ENCODE results near the gene KLHL29. TPM values are rescaled to one million over a fixed set of nuclear protein-coding genes. Genes with fewer than 3 reads are reported as not detected.
A peak's percentile ranks its signal among the peaks of the same experiment; 100 is the strongest.

The KLHL29 gene
- total RNA-seq, 1 donor from 2014 or later: 17.5 TPM

DNA sequence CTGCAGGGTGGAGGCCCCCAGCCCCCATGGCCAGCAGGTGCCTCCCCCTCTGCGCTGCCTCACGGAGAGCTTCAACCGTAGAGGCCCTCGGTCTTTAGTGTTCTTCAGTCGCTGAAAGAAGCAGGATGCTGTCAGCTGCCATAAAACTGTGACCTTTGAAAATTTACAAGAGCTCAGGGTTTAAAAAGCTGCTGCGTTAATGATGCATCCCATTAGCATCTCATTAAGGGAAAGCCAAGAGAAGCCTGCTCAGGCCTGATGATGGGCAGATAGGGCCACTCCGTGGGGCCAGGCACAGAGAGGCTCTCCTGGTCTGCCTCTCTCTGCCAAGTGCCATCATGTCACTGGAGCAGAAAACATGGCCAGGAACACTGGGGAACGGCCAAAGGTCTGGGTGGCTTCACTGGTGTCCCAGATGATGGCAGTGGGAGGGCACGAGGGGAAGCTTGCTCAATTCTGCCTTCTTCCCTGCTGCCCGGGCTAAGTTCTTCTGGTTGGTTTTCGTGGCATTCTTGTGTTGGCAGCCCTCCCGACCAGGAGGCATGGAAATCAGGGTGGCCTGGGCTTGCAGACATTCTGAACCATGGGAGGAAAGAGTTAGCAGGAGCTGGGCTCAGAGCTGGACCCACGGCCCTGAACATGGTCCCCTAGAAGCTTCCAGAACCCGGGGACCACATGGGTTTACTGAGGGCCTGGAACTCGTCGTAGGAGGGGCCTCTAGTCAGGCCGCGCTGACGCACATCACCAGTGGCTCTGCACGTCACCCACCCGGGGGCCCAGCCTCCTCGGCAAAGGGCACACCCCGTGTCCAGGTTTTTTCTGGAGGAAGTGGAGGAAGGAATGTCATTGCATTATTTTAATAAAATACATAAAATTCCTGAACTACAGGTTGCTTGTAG, 250.7 kb downstream of the KLHL29 start:
- Mint-ChIP-seq H3K4me1 (ENCODE audit: unreplicated experiment) (peaks cover 16% of the 10 kb centered on the region), H3K27ac (ENCODE audit: unreplicated experiment) (no peak overlapping the region), H3K4me3 (ENCODE audit: unreplicated experiment) (no peak overlapping the region), H3K36me3 (ENCODE audit: low read depth, unreplicated experiment) (peaks cover 9% of the 10 kb centered on the region), H3K9me3 (ENCODE audit: unreplicated experiment) (no peaks in the 10 kb centered on the region), H3K27me3 (ENCODE audit: unreplicated experiment) (peaks cover 12% of the 10 kb centered on the region)
- DNase-seq (ENCODE audit: low spot score): no peak
- TF ChIP-seq, protein P1, sequence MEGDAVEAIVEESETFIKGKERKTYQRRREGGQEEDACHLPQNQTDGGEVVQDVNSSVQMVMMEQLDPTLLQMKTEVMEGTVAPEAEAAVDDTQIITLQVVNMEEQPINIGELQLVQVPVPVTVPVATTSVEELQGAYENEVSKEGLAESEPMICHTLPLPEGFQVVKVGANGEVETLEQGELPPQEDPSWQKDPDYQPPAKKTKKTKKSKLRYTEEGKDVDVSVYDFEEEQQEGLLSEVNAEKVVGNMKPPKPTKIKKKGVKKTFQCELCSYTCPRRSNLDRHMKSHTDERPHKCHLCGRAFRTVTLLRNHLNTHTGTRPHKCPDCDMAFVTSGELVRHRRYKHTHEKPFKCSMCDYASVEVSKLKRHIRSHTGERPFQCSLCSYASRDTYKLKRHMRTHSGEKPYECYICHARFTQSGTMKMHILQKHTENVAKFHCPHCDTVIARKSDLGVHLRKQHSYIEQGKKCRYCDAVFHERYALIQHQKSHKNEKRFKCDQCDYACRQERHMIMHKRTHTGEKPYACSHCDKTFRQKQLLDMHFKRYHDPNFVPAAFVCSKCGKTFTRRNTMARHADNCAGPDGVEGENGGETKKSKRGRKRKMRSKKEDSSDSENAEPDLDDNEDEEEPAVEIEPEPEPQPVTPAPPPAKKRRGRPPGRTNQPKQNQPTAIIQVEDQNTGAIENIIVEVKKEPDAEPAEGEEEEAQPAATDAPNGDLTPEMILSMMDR (IDR thresholded peaks at IDR 0.05; ENCODE audit: unreplicated experiment): no peak

DNA sequence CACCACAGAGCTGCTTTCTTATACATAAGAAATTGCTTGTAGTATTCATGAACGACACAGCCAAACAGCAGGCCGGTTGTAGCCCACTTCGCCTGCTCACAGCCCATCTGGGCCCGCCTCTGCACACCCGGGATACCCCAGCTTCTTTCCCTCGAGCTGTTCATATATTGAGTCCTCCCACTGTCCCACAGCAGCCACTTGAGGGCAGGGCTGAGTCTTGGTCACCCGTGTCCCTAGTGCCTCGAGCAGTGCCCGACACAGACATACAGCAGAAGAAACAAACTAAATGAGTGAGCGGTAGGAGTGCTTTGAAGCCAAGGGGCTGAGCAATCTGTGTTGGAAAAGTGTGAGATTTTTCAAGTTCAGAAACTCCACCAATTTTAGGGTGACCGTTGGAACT, 251.4 kb downstream of the KLHL29 start:
- Mint-ChIP-seq H3K4me3 (ENCODE audit: unreplicated experiment) (no peak overlapping the region), H3K9me3 (ENCODE audit: unreplicated experiment) (no peaks in the 10 kb centered on the region), H3K27ac (ENCODE audit: unreplicated experiment) (peak overlapping the region; percentile 39), H3K36me3 (ENCODE audit: low read depth, unreplicated experiment) (peaks cover 9% of the 10 kb centered on the region), H3K27me3 (ENCODE audit: unreplicated experiment) (peaks cover 12% of the 10 kb centered on the region), H3K4me1 (ENCODE audit: unreplicated experiment) (peaks cover 16% of the 10 kb centered on the region)
- TF ChIP-seq, protein P1 (IDR thresholded peaks at IDR 0.05; ENCODE audit: unreplicated experiment): no peak
- DNase-seq (ENCODE audit: low spot score): peak; percentile 18

DNA sequence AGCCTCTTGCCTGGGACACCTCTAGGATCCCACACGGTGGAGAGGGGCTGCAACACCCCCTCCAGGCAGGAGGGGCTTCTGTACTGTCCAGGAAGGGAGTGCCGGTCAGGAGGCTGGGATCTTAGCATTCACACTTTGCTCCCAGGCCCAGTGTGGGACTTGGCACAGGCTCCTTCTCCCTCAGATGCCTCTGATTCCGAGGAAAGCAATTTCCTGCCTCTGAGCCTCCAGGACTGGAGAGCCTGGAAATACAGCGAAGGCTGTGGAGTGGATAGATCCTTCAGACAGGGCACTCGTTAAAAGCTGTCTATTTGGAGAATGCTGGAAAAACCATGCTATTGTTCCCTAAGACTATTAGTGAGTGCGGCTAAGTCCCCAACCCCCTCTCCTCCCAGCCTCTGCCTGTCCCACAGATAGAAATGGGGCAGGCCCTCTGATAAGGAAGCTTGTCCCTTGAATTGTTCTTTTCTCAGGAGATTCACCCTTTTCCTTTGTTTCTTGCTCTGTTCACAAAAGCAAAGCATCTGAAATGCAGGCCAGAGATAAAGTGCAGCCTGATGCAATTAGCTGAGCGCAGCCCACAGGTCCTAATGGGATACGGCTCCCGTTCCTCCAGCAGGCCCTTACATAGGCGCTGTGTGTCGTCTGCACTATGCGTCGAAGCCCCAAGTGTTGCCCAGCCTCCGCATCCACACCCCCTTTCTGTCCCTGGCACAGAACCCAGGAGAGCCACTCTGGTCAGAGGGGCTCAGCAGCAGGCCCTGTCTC, 252.2 kb downstream of the KLHL29 start:
- Mint-ChIP-seq H3K4me3 (ENCODE audit: unreplicated experiment) (no peak overlapping the region), H3K36me3 (ENCODE audit: low read depth, unreplicated experiment) (peaks cover 13% of the 10 kb centered on the region), H3K4me1 (ENCODE audit: unreplicated experiment) (peaks cover 16% of the 10 kb centered on the region), H3K27me3 (ENCODE audit: unreplicated experiment) (peaks cover 12% of the 10 kb centered on the region), H3K27ac (ENCODE audit: unreplicated experiment) (peak overlapping the region; percentile 78), H3K9me3 (ENCODE audit: unreplicated experiment) (no peaks in the 10 kb centered on the region)
- DNase-seq (ENCODE audit: low spot score): peak; percentile 23
- TF ChIP-seq, protein P1 (IDR thresholded peaks at IDR 0.05; ENCODE audit: unreplicated experiment): no peak

DNA sequence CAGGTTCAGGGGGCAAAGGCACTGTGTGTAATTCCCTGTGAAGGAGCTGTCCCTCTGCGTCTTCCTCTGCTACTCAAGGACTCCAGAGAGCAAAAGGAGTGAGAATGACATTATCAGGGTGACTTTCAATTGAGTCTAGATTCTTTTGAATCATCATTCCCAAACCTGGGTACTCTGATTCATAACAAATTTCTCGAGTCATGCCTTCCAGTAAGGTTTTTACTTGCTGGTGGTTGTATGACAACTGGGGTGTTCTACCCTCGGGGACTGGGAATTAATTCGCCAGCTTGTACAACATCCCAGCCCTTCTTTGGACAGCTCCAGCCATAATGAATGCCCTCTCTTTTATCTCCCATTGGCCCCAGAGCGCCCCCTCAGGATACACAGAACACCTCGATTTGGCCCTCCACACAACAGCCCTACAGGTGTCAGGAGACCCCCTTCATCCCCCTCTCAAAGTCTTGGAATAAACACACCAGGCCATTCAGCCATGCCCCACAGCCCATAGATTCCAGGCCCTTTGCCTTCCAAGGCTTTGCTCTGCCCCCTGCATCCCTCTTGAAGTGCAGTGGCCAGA, 254.5 kb downstream of the KLHL29 start:
- H3K9me3 Mint-ChIP-seq (ENCODE audit: unreplicated experiment): no peaks in the 10 kb centered on the region
- H3K27ac Mint-ChIP-seq (ENCODE audit: unreplicated experiment): no peak overlapping the region
- TF ChIP-seq, protein P1 (IDR thresholded peaks at IDR 0.05; ENCODE audit: unreplicated experiment): no peak
- H3K4me3 Mint-ChIP-seq (ENCODE audit: unreplicated experiment): no peak overlapping the region
- no peak for DNase-seq (ENCODE audit: low spot score)
- peaks cover 16% of the 10 kb centered on the region for H3K4me1 Mint-ChIP-seq (ENCODE audit: unreplicated experiment)
- peaks cover 15% of the 10 kb centered on the region for H3K27me3 Mint-ChIP-seq (ENCODE audit: unreplicated experiment)
- peaks cover 14% of the 10 kb centered on the region for H3K36me3 Mint-ChIP-seq (ENCODE audit: low read depth, unreplicated experiment)

Data from endothelial cell (in vitro differentiated cells).